Measurements from ENCODE around the gene ARL6IP1.

GRCh38 chr16:18834864-18835263 lies 33.5 kb upstream of the ARL6IP1 start:
- TF ChIP-seq RBFOX2 (IDR thresholded peaks at IDR 0.05; ENCODE audit: low read depth, low read length) (no peak), ZNF644 (CRISPR knock-in tag; IDR thresholded peaks at IDR 0.05; ENCODE audit: low read depth) (no peak), POLR2AphosphoS2 (IDR thresholded peaks at IDR 0.05; ENCODE audit: low read depth, low read length) (no peak), REST (IDR thresholded peaks at IDR 0.05; ENCODE audit: borderline replicate concordance in 1 of 2, low read depth in 1 of 2, low read length in 2 of 2) (no peak), CTCF (CRISPR knock-in tag; IDR thresholded peaks at IDR 0.05) (no peak), ETV6 (CRISPR knock-in tag; conservative IDR thresholded peaks at IDR 0.05) (no peak), ZNF136 (CRISPR knock-in tag; IDR thresholded peaks at IDR 0.05; ENCODE audit: low read depth) (no peak), ZFP36 (IDR thresholded peaks at IDR 0.05; ENCODE audit: borderline replicate concordance, low read depth, low read length, partially characterized antibody) (no peak), ATF7 (IDR thresholded peaks at IDR 0.05) (no peak), ATF7 (CRISPR knock-in tag; IDR thresholded peaks at IDR 0.05) (no peak), ZNF274 (CRISPR knock-in tag; IDR thresholded peaks at IDR 0.05) (no peak), ZBTB7A (CRISPR knock-in tag; IDR thresholded peaks at IDR 0.05) (no peak), FUBP1 (CRISPR knock-in tag; IDR thresholded peaks at IDR 0.05; ENCODE audit: borderline replicate concordance) (no peak)
